ENCODE measurements around the gene SFTA2. TPM values are rescaled to one million over a fixed set of nuclear protein-coding genes. Genes with fewer than 3 reads are reported as not detected.
"Not testable (repeated sequence)": the region's sequence is repeated elsewhere in the genome, so short reads cannot be mapped to it uniquely, and the experiment has no call there.

Gene SFTA2
- total RNA-seq, 2 experiments from 2014 or later, result not detected

DNA sequence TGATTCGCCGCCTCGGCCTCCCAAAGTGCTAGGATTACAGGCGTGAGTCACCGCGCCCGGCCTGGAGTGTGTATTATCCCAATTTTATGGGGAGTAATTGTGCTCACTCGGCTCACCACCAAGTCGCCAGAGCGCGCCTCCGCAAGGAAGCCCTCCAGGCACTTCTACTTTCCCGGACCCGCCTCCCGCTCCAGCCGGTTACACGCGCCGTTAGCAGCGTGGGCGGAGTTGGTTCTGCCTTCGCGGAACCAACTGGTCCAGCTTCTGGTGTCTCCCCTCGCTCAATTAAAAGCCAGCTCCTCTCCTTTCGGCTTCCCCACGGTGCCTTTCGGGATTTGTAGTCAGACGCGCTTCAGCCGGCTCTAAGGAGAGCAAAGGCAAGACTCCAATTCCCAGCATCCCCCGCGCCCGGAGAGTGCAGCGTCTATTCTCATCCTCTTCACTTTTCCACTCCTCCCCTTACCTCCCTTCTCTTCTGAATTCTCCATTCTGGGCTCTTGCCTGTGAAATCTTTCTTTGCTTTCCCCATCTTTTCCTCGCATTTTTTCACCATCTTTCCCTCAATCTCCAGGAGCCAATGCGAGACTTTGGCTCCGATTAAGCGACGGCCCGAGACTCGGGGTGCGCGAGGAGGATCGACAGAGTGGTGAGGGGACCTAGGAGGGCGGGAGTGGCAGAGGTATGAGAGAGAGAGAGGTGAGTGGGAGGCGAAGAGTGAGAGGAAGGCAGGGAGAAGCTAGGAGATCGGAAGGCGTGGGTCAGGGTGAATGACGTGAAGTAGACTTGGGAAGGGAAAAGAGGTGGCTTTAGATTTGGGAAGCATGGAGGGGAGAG is 24.0 kb downstream of the SFTA2 start, which contains the start of gene GTF2H4:
GTF2H4 (plus strand) TSS at position 450 of the 834 bp plus-strand sequence.
- no peaks in the 10 kb centered on the region for H3K27me3 Mint-ChIP-seq (ENCODE audit: low read depth)
- CTCF ChIA-PET, result interaction anchor here (0.9 to 4.9 kb wide), 10 partner anchors 7 to 229 kb away, joined by 3 to 26 read pairs (median 6); partner anchors contain the start of gene VARS2
- POLR2A ChIA-PET, result interaction anchor here (0.6 to 1.0 kb wide), 2 partner anchors 9 to 11 kb away, joined by 3 read pairs; no protein-coding TSS in a partner anchor
- ATAC-seq (peak; percentile 98), DNase-seq (peak; percentile 96)
- H3K27ac Mint-ChIP-seq, result peak within 1 kb of the TSS; percentile 66
- H3K4me3 Mint-ChIP-seq, result peak within 1 kb of the TSS; percentile 99
- no peaks in the 10 kb centered on the region for H3K9me3 Mint-ChIP-seq (ENCODE audit: insufficient read depth)
- H3K4me1 Mint-ChIP-seq (ENCODE audit: low read depth), result peaks cover 22% of the 10 kb centered on the region
- H3K36me3 Mint-ChIP-seq (ENCODE audit: low read depth), result peaks cover 18% of the 10 kb centered on the region

DNA sequence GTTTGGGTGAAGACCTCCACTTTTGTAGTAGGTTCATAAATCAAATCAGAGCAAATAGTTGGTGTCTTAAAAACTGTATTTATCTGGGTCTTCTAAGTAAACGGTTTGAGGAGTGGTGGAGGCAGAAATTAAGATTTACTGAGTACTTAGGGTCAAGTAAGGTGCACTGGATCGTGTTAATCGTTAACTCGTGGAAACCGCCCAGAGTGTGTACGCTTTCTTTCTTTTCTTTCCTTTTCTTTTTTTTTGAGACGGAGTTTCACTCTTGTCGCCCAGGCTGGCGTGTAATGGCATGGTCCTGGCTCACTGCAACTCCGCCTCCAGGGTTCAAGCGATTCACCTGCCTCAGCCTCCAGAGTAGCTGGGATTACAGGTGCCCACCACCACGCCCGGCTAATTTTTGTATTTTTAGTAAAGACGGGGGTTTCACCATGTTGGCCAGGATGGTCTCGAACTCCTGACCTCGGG is 24.6 kb downstream of the SFTA2 start:
- not testable (repeated sequence) for ATAC-seq; H3K9me3 Mint-ChIP-seq (ENCODE audit: insufficient read depth); DNase-seq; H3K27ac Mint-ChIP-seq; H3K27me3 Mint-ChIP-seq (ENCODE audit: low read depth)
- ChIA-PET CTCF (interaction anchor here (0.9 to 4.9 kb wide), 12 partner anchors 8 to 459 kb away, joined by 3 to 26 read pairs (median 6); partner anchors contain the start of gene VARS2), POLR2A (interaction anchor here (0.6 to 1.0 kb wide), 2 partner anchors 10 to 11 kb away, joined by 3 read pairs; no protein-coding TSS in a partner anchor)
- H3K36me3 Mint-ChIP-seq (ENCODE audit: low read depth), result peaks cover 12% of the 10 kb centered on the region
- H3K4me1 Mint-ChIP-seq (ENCODE audit: low read depth), result peaks cover 28% of the 10 kb centered on the region
- peak overlapping the region; percentile 99 for H3K4me3 Mint-ChIP-seq

DNA sequence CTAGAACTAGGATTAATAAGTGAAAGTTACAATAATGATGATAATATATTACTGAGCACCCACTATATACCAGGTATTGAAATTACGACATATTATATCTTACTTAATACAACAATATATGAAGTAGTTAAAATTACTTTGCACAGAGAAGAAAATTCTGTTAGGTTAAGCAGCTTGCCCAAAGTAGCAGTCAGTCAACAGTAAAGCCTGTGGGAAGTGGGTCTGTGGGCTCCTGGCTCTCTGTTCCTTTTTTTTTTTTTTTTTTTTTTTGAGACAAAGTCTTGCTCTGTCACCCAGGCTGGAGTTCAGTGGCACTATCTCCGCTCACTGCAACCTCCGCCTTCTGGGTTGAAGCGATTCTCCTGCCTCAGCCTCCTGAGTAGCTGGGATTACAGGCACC is 28.7 kb downstream of the SFTA2 start:
- ChIA-PET POLR2A (no interaction called here), CTCF (interaction anchor here (4.9 kb wide), 1 partner anchor 12 kb away, joined by 26 read pairs; the partner anchor contains the start of gene VARS2)
- no peak overlapping the region for H3K4me3 Mint-ChIP-seq
- no peak for ATAC-seq
- no peaks in the 10 kb centered on the region for H3K36me3 Mint-ChIP-seq (ENCODE audit: low read depth)
- no peaks in the 10 kb centered on the region for H3K9me3 Mint-ChIP-seq (ENCODE audit: insufficient read depth)
- H3K27ac Mint-ChIP-seq, result no peak overlapping the region
- no peak for DNase-seq
- H3K4me1 Mint-ChIP-seq (ENCODE audit: low read depth), result peaks cover 21% of the 10 kb centered on the region
- H3K27me3 Mint-ChIP-seq (ENCODE audit: low read depth), result no peaks in the 10 kb centered on the region

DNA sequence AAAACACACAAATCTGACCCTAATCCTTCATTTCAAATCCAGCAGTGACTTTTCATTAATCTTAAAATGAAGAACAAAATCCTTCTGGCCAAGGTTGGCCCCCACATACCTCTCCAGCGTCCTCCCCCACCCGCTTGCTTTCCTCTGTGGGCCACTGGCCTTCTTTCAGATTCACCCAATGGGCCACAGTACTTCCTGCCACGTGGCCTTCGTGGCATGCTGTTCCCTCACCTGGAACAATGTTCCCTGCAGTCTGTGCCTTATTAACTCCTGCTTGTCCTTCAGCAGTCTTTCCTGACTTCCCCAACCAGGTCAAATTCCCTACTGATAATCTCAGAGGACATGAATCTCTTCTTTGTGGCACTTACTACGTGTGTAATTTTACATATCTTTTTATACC is 29.3 kb downstream of the SFTA2 start:
- Mint-ChIP-seq H3K9me3 (ENCODE audit: insufficient read depth) (no peaks in the 10 kb centered on the region), H3K4me1 (ENCODE audit: low read depth) (peaks cover 16% of the 10 kb centered on the region), H3K36me3 (ENCODE audit: low read depth) (no peaks in the 10 kb centered on the region), H3K4me3 (no peak overlapping the region), H3K27ac (no peak overlapping the region), H3K27me3 (ENCODE audit: low read depth) (no peaks in the 10 kb centered on the region)
- no peak for DNase-seq
- CTCF ChIA-PET, result interaction anchor here (1.5 to 2.5 kb wide), 2 partner anchors 12 to 230 kb away, joined by 3 to 9 read pairs; partner anchors contain the start of gene VARS2
- no peak for ATAC-seq
- POLR2A ChIA-PET, result no interaction called here

DNA sequence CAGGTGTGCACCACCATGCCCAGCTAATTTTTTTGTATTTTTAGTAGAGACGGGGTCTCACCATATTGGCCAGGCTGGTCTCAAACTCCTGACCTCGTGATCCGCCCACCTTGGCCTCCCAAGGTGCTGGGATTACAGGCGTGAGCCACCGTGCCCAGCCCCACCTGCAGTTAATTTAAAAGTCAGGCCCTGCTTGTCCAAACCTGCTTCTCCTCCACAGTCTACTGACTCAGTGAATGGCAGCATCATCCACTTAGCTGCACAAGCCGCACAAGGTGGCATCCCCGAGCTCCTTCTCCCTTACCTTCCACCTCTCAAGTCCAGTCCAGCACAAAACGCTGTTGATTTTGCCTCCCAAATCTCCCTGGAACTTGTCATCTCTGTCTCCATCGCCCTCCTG is 29.8 kb downstream of the SFTA2 start:
- H3K9me3 Mint-ChIP-seq (ENCODE audit: insufficient read depth); H3K4me3 Mint-ChIP-seq; DNase-seq; H3K27me3 Mint-ChIP-seq (ENCODE audit: low read depth); ATAC-seq; H3K36me3 Mint-ChIP-seq (ENCODE audit: low read depth); POLR2A ChIA-PET; H3K27ac Mint-ChIP-seq: not testable (repeated sequence)
- H3K4me1 Mint-ChIP-seq (ENCODE audit: low read depth), result peaks cover 13% of the 10 kb centered on the region
- CTCF ChIA-PET, result interaction anchor here (1.5 to 2.5 kb wide), 2 partner anchors 12 to 230 kb away, joined by 3 to 9 read pairs; partner anchors contain the start of gene VARS2

DNA sequence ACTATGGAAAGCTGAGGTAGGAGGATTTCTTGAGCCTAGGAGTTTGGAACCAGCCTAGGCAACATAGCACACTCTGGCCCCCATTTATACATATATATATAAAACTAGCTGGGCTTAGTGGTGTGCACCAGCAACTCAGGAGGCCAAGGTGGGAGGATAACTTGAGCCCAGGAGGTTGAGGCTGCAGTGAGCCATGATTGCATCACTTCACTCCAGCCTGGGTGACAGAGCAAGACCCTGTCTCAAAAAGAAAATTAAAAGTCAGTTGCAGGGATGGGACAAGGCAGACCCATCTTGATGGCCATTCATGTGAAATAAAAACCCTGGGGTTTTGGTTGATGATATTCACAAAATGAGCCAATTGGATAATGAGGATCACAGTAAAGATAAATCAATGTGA is 30.5 kb downstream of the SFTA2 start:
- H3K27me3 Mint-ChIP-seq (ENCODE audit: low read depth), result no peaks in the 10 kb centered on the region
- DNase-seq, result no peak
- ChIA-PET CTCF (interaction anchor here (1.5 to 2.5 kb wide), 2 partner anchors 13 to 229 kb away, joined by 3 to 9 read pairs; partner anchors contain the start of gene VARS2), POLR2A (no interaction called here)
- peaks cover 11% of the 10 kb centered on the region for H3K4me1 Mint-ChIP-seq (ENCODE audit: low read depth)
- H3K27ac Mint-ChIP-seq, result no peak overlapping the region
- H3K36me3 Mint-ChIP-seq (ENCODE audit: low read depth), result no peaks in the 10 kb centered on the region
- H3K4me3 Mint-ChIP-seq, result no peak overlapping the region
- ATAC-seq, result no peak
- H3K9me3 Mint-ChIP-seq (ENCODE audit: insufficient read depth), result no peaks in the 10 kb centered on the region

DNA sequence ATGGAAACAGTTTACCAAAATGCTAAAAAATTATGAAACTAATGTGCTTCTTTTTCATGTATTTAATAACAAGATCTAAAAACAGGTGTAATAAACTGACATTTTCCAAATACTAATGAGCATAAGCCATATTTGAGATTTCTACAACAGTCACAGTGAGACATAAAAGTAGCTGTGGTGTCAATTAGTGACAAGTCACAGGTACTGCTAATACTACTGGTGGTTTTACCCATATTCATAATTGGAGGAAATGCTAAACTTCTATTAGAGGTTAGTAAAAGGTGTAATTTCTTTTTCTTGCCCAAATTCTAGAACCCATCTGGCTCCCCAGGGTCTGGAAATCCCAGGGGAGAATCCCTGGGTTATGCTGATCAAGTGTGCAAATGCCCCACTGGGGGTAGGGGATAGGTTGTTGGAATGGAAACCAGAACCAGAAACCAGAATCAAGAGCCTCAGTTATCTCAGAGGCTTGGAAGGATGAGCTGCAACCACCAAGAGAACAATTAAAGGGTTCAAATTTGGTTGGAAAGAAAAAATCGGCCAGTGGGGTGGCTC is 31.0 kb downstream of the SFTA2 start:
- Mint-ChIP-seq H3K4me1 (ENCODE audit: low read depth) (peaks cover 11% of the 10 kb centered on the region), H3K27me3 (ENCODE audit: low read depth) (no peaks in the 10 kb centered on the region), H3K9me3 (ENCODE audit: insufficient read depth) (no peaks in the 10 kb centered on the region), H3K4me3 (no peak overlapping the region), H3K36me3 (ENCODE audit: low read depth) (no peaks in the 10 kb centered on the region), H3K27ac (no peak overlapping the region)
- ATAC-seq (no peak), DNase-seq (no peak)
- ChIA-PET CTCF (interaction anchor here (2.5 kb wide), 1 partner anchor 14 kb away, joined by 9 read pairs; the partner anchor contains the start of gene VARS2), POLR2A (no interaction called here)

DNA sequence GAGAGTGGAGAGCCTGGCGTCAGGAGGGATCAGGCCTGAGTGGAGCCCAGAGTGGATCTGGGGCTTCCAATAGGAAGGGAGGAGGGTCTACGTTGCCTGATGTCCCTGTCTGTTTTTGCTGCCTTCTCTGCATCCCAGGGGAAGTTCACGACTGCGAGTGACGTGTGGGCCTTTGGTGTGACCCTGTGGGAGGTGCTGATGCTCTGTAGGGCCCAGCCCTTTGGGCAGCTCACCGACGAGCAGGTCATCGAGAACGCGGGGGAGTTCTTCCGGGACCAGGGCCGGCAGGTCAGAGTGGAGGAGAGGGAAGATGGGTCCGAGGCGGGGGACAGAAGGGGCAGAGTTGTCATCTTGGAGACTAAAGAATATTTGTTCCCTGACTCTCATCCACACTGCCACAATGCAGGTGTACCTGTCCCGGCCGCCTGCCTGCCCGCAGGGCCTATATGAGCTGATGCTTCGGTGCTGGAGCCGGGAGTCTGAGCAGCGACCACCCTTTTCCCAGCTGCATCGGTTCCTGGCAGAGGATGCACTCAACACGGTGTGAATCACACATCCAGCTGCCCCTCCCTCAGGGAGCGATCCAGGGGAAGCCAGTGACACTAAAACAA is 33.1 kb downstream of the SFTA2 start:
- no peak for DNase-seq
- CTCF ChIA-PET, result interaction anchor here (0.6 kb wide), 2 partner anchors 56 to 70 kb away, joined by 3 read pairs; no protein-coding TSS in a partner anchor
- ATAC-seq, result no peak

DNA sequence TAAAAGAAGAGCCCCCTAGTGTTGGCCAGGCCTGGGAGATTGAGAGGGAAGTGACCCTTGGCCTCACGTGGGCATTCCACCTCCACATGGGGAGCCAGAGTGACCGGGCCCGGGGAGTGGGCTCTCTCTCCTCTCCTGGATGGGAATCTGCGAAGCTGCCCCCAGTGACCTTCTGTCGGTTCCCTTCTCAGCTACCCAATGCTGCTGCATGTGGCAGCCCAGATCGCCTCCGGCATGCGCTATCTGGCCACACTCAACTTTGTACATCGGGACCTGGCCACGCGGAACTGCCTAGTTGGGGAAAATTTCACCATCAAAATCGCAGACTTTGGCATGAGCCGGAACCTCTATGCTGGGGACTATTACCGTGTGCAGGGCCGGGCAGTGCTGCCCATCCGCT is 34.1 kb downstream of the SFTA2 start:
- ChIA-PET CTCF (no interaction called here), POLR2A (no interaction called here)
- Mint-ChIP-seq H3K4me3 (no peak overlapping the region), H3K4me1 (ENCODE audit: low read depth) (peaks cover 9% of the 10 kb centered on the region), H3K27me3 (ENCODE audit: low read depth) (no peaks in the 10 kb centered on the region), H3K36me3 (ENCODE audit: low read depth) (no peaks in the 10 kb centered on the region), H3K27ac (no peak overlapping the region), H3K9me3 (ENCODE audit: insufficient read depth) (no peaks in the 10 kb centered on the region)
- DNase-seq (no peak), ATAC-seq (no peak)

More for the DNA sequence above, 33.1 kb downstream of the SFTA2 start:
- Mint-ChIP-seq H3K4me3 (no peak overlapping the region), H3K27me3 (ENCODE audit: low read depth) (no peaks in the 10 kb centered on the region), H3K9me3 (ENCODE audit: insufficient read depth) (no peaks in the 10 kb centered on the region), H3K36me3 (ENCODE audit: low read depth) (no peaks in the 10 kb centered on the region), H3K4me1 (ENCODE audit: low read depth) (peaks cover 11% of the 10 kb centered on the region), H3K27ac (no peak overlapping the region)
- POLR2A ChIA-PET, result no interaction called here

DNA sequence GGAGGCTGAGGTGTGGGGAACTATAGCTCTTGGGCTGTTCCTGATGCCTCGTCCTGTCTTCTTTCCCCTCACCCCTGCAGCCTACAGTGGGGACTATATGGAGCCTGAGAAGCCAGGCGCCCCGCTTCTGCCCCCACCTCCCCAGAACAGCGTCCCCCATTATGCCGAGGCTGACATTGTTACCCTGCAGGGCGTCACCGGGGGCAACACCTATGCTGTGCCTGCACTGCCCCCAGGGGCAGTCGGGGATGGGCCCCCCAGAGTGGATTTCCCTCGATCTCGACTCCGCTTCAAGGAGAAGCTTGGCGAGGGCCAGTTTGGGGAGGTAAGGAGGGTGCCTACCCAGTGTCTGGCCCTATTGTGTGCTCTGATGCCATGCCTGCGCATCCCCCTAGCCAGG is 35.4 kb downstream of the SFTA2 start:
- H3K27me3 Mint-ChIP-seq (ENCODE audit: low read depth), result no peaks in the 10 kb centered on the region
- DNase-seq (no peak), ATAC-seq (no peak)
- no peaks in the 10 kb centered on the region for H3K36me3 Mint-ChIP-seq (ENCODE audit: low read depth)
- ChIA-PET POLR2A (interaction anchor here (0.9 kb wide), 1 partner anchor 11 kb away, joined by 3 read pairs; no protein-coding TSS in a partner anchor), CTCF (interaction anchor here (1.5 kb wide), 1 partner anchor 183 kb away, joined by 3 read pairs; no protein-coding TSS in a partner anchor)
- H3K4me1 Mint-ChIP-seq (ENCODE audit: low read depth), result no peaks in the 10 kb centered on the region
- H3K4me3 Mint-ChIP-seq, result no peak overlapping the region
- no peak overlapping the region for H3K27ac Mint-ChIP-seq
- no peaks in the 10 kb centered on the region for H3K9me3 Mint-ChIP-seq (ENCODE audit: insufficient read depth)

DNA sequence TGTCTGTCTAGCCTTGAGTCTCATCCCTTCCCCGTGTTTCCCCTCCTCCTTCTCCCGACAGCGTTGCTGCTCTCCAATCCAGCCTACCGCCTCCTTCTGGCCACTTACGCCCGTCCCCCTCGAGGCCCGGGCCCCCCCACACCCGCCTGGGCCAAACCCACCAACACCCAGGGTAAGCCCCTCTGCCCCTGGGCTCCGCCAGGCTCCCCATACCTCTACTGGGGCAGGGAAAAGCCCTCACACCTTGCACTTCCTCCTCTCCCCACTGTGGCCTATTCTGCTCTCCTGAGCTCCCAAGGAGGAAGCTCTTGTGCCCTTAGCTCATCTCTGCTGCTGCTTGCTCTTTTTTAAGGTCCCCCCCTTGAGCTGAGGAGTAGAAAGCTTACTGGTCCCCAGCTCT is 36.6 kb downstream of the SFTA2 start:
- Mint-ChIP-seq H3K27ac (no peak overlapping the region), H3K4me1 (ENCODE audit: low read depth) (no peaks in the 10 kb centered on the region), H3K9me3 (ENCODE audit: insufficient read depth) (no peaks in the 10 kb centered on the region), H3K4me3 (no peak overlapping the region), H3K36me3 (ENCODE audit: low read depth) (no peaks in the 10 kb centered on the region), H3K27me3 (ENCODE audit: low read depth) (no peaks in the 10 kb centered on the region)
- DNase-seq, result no peak
- CTCF ChIA-PET, result interaction anchor here (1.0 to 1.5 kb wide), 2 partner anchors 72 to 184 kb away, joined by 3 read pairs; no protein-coding TSS in a partner anchor
- POLR2A ChIA-PET, result no interaction called here
- no peak for ATAC-seq

Data from activated CD8-positive, alpha-beta T cell treated with anti-CD3 and anti-CD28 coated beads, Interleukin-2, amount 10 ng/mL, durations not matched to agents 7 days and 5 days (primary cell).